Fibroblast of lung (primary cell): Measurements from ENCODE around the gene PCLO.

Experiments used
- CTCF ChIP-seq, 2 donors: IDR thresholded peaks in 1 of 2; conservative IDR thresholded peaks in 1 of 2; 1 replicate in 1 of 2; 2 replicates in 1 of 2; pipeline ENCODE4 v1.5.1; 2011 to 2012; ENCODE audit warnings: low read length in 2 of 2, control low read depth in 1 of 2, inconsistent platforms in 1 of 2, low read depth in 1 of 2, mild to moderate bottlenecking in 1 of 2
- EZH2 ChIP-seq: IDR thresholded peaks from 2 replicates; pipeline ENCODE4 v1.5.1; 2012; ENCODE audit warnings: low read length, control low read depth, mild to moderate bottlenecking; ENCODE audit errors: missing control alignments

GRCh38 chr7:83032195-83032594 lies 130.5 kb downstream of the PCLO start:
- TF ChIP-seq CTCF (conservative IDR thresholded peaks at IDR 0.05 in 1 of 2, IDR thresholded peaks at IDR 0.05 in 1 of 2; ENCODE audit: low read depth in 1 of 2, low read length in 2 of 2) (no peak), EZH2 (no peak)
